Epidermal melanocyte (primary cell): ENCODE data around the gene KCNG1.

Experiments used
- DNase-seq: peaks from one replicate; pipeline ENCODE4 v3.0.0; 2011; ENCODE audit warnings: low spot score; ENCODE audit not compliant: insufficient read length

KCNG1 gene

GRCh38 chr20:51036827-51037531 lies 14.1 kb upstream of the KCNG1 start:
- DNase-seq = peak; percentile 0

GRCh38 chr20:51036226-51036625 lies 13.3 kb upstream of the KCNG1 start:
- DNase-seq = peak; percentile 9

GRCh38 chr20:51034988-51035656 lies 12.2 kb upstream of the KCNG1 start:
- peak; percentile 1 for DNase-seq

- DNase-seq = peak; percentile 11
Measured at GRCh38 chr20:51034476-51034875, 11.6 kb upstream of the KCNG1 start.

GRCh38 chr20:51029963-51030920 lies 7.3 kb upstream of the KCNG1 start:
- DNase-seq = peak; percentile 9

- DNase-seq = no peak
Measured at GRCh38 chr20:51029556-51029955, 6.6 kb upstream of the KCNG1 start.

GRCh38 chr20:51028616-51029212 lies 5.8 kb upstream of the KCNG1 start:
- DNase-seq = peak; percentile 11

GRCh38 chr20:51027035-51027795 lies 4.3 kb upstream of the KCNG1 start:
- peak; percentile 14 for DNase-seq

GRCh38 chr20:51026269-51026668 lies 3.4 kb upstream of the KCNG1 start:
- peak; percentile 14 for DNase-seq

- DNase-seq = no peak
Measured at GRCh38 chr20:51024761-51025160, 1.9 kb upstream of the KCNG1 start.

GRCh38 chr20:51023617-51024155 lies 779 bp upstream of the KCNG1 start:
- peak; percentile 13 for DNase-seq

GRCh38 chr20:51022227-51022802 lies 592 bp downstream of the KCNG1 start:
- peak; percentile 15 for DNase-seq

GRCh38 chr20:51021067-51022025 lies 1.6 kb downstream of the KCNG1 start:
- no peak for DNase-seq

- DNase-seq = no peak
Measured at GRCh38 chr20:51020657-51021056, 2.2 kb downstream of the KCNG1 start.

- no peak for DNase-seq
Measured at GRCh38 chr20:51019656-51020592, 3.0 kb downstream of the KCNG1 start.

GRCh38 chr20:51017251-51017650 lies 5.7 kb downstream of the KCNG1 start:
- no peak for DNase-seq

- DNase-seq = no peak
Measured at GRCh38 chr20:51016521-51016920, 6.4 kb downstream of the KCNG1 start.
